Inflammatory macrophage (primary cell): Measurements from ENCODE around the gene IFIT2.
A peak's percentile ranks its signal among the peaks of the same experiment; 100 is the strongest.
"Not testable (repeated sequence)": the region's sequence is repeated elsewhere in the genome, so short reads cannot be mapped to it uniquely, and the experiment has no call there.

Experiments used
- DNase-seq, 2 donors: peaks; one replicate each; pipeline ENCODE4 v3.0.0-alpha.2; 2020 to 2022
- total RNA-seq, 18 experiments: gene quantifications; one replicate each; lab custom pipeline; 2026; ENCODE audit warnings: mixed read lengths in 6 of 18, inconsistent platforms in 2 of 18; lab: John Stamatoyannopoulos, UW

The IFIT2 gene, protein sequence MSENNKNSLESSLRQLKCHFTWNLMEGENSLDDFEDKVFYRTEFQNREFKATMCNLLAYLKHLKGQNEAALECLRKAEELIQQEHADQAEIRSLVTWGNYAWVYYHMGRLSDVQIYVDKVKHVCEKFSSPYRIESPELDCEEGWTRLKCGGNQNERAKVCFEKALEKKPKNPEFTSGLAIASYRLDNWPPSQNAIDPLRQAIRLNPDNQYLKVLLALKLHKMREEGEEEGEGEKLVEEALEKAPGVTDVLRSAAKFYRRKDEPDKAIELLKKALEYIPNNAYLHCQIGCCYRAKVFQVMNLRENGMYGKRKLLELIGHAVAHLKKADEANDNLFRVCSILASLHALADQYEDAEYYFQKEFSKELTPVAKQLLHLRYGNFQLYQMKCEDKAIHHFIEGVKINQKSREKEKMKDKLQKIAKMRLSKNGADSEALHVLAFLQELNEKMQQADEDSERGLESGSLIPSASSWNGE
- total RNA-seq = 12.1 to 4,135 (median 74.2) reads per million in 18 experiments

DNA sequence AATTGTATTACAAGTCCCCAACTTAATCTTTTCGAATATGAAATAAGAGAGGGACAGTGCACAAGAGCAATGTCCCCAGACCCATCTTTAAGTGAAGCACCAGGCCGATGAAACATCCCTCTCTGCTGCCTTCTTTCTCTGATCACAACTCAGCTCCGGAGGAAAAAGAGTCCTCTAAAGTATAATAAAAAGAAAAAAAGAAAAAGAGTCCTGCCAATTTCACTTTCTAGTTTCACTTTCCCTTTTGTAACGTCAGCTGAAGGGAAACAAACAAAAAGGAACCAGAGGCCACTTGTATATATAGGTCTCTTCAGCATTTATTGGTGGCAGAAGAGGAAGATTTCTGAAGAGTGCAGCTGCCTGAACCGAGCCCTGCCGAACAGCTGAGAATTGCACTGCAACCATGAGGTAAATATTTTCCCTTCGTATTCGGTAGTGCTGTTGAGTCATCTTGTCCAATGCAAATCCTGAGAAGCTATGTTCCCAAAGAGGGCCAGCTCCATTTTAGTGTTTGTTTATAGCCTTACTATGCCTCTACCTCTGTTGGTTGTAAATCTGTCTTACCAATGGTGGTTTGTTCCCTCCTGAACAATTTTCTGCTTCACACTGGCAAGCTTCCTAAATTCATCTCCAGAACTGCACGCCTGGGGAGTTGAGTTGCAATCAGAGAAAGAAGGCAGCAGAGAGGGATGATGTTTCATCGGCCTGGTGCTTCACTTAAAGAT, at the start of gene IFIT2:
Gene IFIT2 (plus strand): TSS at position 326 of the 725 bp plus-strand sequence. CDS start 78 bp downstream, at position 404.
- peak; percentile 77 to 83 for DNase-seq

- no peak for DNase-seq
Observed at GRCh38 chr10:89252225-89252585, 49.6 kb upstream of the IFIT2 start.

DNA sequence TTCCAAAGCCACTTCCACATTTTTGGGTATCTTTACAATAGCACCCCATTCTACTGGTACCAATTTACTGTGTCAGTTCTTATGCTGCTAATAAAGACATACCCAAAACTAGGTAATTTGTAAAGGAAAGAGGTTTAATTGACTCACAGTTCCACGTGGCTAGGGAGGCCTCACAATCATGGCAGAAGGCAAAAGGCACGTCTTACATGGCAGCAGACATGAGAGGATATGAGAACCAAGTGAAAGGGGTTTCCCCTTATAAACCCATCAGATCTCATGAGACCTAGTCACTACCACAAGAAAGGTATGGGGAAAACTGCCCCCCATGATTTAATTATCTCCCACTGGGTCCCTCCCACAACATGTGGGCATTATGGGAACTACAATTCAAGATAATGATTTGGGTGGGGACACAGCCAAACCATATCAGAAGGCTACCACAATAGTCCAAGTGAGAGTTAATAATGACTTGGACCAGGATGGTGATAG, 46.7 kb upstream of the IFIT2 start:
- DNase-seq = not testable (repeated sequence)

GRCh38 chr10:89255793-89256192, 46.1 kb upstream of the IFIT2 start:
- peak; percentile 60 to 70 for DNase-seq

DNA sequence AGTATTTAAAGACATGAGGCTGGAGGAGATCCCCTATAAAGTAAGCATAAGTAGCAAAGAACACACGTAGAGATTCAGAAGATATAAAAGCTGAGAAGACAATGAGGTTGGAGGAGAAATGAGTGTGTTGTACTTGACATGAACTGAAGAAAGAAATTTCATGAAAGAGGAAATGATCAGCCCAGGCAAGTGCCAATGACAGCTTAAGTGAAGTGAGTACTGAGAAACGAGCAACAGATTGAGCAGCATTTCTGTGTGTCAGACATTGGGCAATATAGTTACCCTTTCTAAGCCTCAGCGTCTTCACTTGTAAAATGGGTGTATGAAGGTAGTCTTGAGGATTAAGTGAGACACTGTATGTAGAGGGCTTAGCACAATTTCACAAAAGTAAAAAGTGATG, 45.5 kb upstream of the IFIT2 start:
- peak; percentile 62 to 81 for DNase-seq

DNA sequence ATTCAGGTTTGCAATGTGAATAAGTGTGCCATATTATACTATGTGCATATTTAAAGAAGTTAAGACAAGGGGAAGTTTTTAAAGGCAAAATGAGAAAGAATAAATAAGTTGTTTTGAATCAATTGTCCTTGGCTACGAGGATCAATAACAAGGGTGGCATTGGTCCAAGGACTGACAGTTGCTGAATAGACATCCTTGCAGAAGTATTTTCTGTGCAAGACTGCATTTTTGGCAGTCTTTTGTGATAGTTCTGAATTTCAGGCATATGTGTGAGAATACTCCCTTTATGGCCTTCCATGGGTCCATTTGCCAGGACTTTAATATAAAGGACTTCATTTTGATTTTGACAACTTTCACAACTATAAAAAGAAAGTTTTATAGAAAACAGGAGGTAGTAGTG, 44.9 kb upstream of the IFIT2 start:
- DNase-seq = no peak

GRCh38 chr10:89257581-89257980, 44.3 kb upstream of the IFIT2 start:
- DNase-seq = no peak

DNA sequence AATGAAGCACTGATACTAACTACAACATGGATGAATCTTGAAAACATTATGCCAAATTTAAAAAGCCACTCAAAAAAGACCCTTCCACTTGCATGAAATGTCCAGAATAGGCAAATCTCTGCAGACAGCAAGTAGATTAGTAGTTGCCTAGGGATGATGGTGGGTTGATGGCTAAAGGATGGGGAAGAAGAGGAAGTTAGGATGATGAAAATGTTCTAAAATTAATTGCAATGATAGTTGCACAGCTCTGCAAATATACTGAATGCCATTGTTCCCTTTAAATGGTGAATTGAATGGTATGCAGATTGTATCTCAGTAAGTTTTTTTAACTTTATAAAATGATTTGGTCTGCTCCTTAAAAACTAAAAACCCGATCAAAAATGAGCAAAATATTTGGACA, 43.0 kb upstream of the IFIT2 start:
- DNase-seq = peak; percentile 34 to 67

DNA sequence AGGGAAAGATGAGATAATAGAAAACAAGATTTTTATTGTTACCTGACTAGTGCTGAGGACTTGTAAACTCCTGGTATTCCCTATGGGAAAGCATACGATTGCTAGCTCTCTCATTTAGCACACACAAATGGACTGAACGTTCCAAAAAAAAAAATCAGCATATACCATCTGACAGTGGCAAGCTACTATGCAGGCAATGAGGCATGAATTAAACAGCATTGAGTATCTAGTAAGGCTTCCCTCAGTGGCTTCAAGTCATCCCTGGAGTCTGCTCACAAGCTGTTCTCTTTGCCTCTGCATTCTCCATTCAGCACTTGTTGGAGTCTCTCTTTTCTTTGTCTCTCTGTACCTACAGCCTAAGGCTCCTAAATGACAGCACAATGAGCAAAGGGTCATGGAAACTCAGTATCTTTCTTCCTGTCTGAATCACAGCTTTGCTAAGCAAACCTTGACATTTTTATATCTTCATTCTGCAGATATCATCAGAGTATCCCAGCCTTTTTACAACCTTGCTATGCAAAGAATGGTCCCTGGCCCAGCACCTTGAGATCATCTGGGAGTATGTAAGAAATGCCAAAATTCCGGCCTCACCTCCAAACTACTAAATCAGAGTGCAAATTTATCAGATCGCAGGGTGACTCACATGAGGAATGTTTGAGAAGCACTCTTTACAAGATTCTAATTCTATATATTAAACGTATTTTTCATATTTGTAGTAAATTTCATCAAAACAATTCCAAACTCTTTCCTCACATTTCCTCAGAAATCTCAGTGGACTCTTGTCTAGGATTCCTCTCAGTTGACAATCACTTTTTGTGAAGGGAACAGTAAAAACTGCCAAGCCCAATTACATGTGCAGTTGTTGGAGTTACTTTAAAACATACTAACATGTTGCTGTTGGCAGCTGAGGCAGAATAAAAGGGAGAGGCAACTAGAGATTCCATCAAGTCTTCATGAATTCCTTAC, 39.5 kb upstream of the IFIT2 start:
- DNase-seq = no peak

- DNase-seq = no peak
Observed at GRCh38 chr10:89263091-89263490, 38.8 kb upstream of the IFIT2 start.

- no peak for DNase-seq
Observed at GRCh38 chr10:89263531-89263930, 38.3 kb upstream of the IFIT2 start.

DNA sequence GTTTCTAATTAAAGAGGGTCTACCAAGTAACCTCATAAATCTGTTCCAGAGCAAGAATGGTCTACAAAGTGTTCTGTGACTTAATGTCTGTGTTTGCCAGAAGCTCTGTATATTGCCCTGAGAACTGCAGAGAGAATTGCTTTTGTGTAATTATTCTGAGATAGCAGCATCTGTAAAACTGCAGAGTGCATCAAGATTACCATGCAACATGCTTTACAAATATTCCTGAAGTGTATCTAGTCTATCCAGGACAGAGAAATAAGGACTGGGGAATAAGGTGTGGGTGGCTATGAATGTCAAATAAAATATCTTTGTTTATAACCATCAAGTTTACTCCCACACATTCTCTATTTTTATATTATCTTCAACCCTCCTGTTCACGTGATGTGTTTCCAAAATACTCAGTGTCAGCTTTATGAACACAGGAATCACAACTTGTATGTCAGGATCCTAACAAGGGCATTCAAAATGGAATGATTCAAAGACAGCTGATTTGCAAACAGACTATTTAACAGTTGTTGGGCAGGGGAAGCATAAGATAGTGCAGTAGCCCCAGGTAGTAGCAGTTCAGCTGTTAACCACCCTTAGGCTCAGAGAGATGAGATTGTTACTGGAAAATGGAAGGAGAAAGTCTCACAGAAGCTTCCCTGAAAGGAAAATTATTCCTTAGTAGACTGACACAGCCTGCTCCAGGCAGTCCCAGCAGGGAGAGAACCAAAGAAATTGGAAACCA, 35.0 kb upstream of the IFIT2 start:
- no peak for DNase-seq

GRCh38 chr10:89269433-89270152, 32.3 kb upstream of the IFIT2 start:
- DNase-seq = no peak

- no peak for DNase-seq
Observed at GRCh38 chr10:89270153-89270483, 31.7 kb upstream of the IFIT2 start.

DNA sequence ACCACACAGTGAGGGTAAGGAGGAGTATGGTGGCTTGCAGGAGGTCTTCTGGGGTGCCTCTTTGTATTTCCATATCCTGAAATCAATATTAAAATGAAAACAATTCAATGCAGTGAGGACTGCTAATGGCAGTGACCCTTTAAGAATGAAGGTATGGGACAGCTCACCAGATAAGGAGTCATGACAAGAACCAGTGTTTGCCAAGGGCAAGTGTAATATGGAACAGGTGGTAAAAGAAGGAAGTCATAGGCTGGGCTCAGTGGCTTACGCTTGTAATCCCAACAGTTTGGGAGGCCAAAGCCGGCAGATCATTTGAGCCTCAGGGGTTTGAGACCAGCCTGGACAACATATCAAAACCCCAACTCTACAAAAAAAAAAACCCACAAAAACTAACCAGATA, 30.3 kb upstream of the IFIT2 start:
- DNase-seq = no peak

- no peak for DNase-seq
Observed at GRCh38 chr10:89273680-89274079, 28.2 kb upstream of the IFIT2 start.

- DNase-seq = no peak
Observed at GRCh38 chr10:89274928-89275327, 26.9 kb upstream of the IFIT2 start.

DNA sequence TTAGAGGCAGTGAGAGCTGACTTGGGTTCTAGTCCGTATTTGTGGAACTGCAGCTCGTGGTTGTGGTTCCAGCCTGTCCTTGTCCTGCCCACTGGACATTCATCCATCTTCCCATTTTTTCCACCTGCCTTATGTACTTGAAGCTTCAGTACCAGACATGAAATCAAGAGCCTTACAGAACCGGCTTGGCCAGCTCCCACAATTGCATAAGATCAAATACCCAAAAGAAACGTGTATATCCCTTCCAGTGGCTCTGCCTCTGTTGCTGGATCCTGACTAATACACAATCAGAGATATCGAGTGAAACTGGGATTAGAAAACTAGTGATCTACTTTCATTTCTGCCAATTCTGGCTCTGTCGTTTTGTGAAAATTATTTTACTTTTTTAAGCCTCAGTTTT, 26.5 kb upstream of the IFIT2 start:
- DNase-seq = no peak

GRCh38 chr10:89278034-89278535, 23.8 kb upstream of the IFIT2 start:
- DNase-seq = peak; percentile 41 to 51

DNA sequence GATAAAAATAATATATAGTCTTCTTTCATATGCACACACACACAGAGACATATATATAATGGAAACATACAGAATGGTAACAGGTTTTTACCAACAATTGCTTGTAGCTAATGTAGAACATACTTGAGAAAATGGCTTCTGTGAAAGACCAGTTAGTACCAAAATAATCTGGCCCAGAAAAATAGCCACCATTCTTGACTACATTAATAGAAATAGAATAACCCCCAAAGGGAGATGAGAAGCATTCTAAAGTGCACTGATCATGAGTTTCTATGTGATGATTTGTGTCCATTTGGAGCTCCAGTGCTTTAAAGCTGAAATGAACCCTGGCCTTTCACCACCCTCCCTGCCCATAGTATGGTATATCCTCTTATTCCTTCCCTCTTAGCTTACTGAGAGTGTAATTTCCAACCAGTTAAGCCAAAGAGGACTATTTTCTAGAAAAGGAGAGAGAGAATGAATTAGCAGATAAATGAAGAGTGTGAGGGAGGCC, 22.9 kb upstream of the IFIT2 start:
- DNase-seq = no peak

- no peak for DNase-seq
Observed at GRCh38 chr10:89279421-89279869, 22.4 kb upstream of the IFIT2 start.
